ENCODE measurements around the gene PSAT1. TPM values are rescaled to one million over a fixed set of nuclear protein-coding genes. Genes with fewer than 3 reads are reported as not detected.

PSAT1 gene
- total RNA-seq, 4 donors from 2014 or later: 11.2 to 88.2 (median 13.1) TPM

- intact Hi-C loops (cut with DNase I): no loop called here
- no peaks in the 10 kb centered on the region for H3K4me1 ChIP-seq
- TF ChIP-seq CTCF (IDR thresholded peaks at IDR 0.05) (no peak), POLR2A (IDR thresholded peaks at IDR 0.05) (no peak)
- WGBS, 2 donors: 87 to 95% methylated on average over 2 of the region's 2 CpGs
- no peak for DNase-seq
- H3K27ac ChIP-seq: no peak overlapping the region
- no peak overlapping the region for H3K4me3 ChIP-seq (replicated peaks in 1 of 3)
- H3K9me3 ChIP-seq: no peaks in the 10 kb centered on the region
- no peaks in the 10 kb centered on the region for H3K27me3 ChIP-seq
- no peaks in the 10 kb centered on the region for H3K36me3 ChIP-seq
Measured at GRCh38 chr9:78326564-78326963, 29.6 kb downstream of the PSAT1 start.

GRCh38 chr9:78332381-78332780 is 35.5 kb downstream of the PSAT1 start:
- no peaks in the 10 kb centered on the region for H3K36me3 ChIP-seq
- H3K4me3 ChIP-seq (replicated peaks in 1 of 3): no peak overlapping the region
- H3K27me3 ChIP-seq: no peaks in the 10 kb centered on the region
- WGBS, 2 donors: 88 to 89% methylated on average over 3 of the region's 3 CpGs
- DNase-seq: no peak
- intact Hi-C loops (cut with DNase I): no loop called here
- H3K4me1 ChIP-seq: no peaks in the 10 kb centered on the region
- no peaks in the 10 kb centered on the region for H3K9me3 ChIP-seq
- TF ChIP-seq CTCF (IDR thresholded peaks at IDR 0.05) (no peak), POLR2A (IDR thresholded peaks at IDR 0.05) (no peak)
- H3K27ac ChIP-seq: no peak overlapping the region

- no peak overlapping the region for H3K4me3 ChIP-seq (replicated peaks in 1 of 3)
- H3K36me3 ChIP-seq: no peaks in the 10 kb centered on the region
- H3K27me3 ChIP-seq: no peaks in the 10 kb centered on the region
- no peak for TF ChIP-seq POLR2A (IDR thresholded peaks at IDR 0.05)
- no peak for TF ChIP-seq CTCF (IDR thresholded peaks at IDR 0.05)
- DNase-seq: no peak
- no peak overlapping the region for H3K27ac ChIP-seq
- 86 to 92% methylated on average over 1 of the region's 1 CpG for WGBS, 2 donors
- intact Hi-C loops (cut with DNase I): no loop called here
- H3K4me1 ChIP-seq: no peaks in the 10 kb centered on the region
- no peaks in the 10 kb centered on the region for H3K9me3 ChIP-seq
Measured at GRCh38 chr9:78348848-78349247, 51.9 kb downstream of the PSAT1 start.

GRCh38 chr9:78351816-78352215 is 54.9 kb downstream of the PSAT1 start:
- TF ChIP-seq POLR2A (IDR thresholded peaks at IDR 0.05): no peak
- no peak for TF ChIP-seq CTCF (IDR thresholded peaks at IDR 0.05)

GRCh38 chr9:78354324-78354973 is 57.5 kb downstream of the PSAT1 start:
- H3K36me3 ChIP-seq: no peaks in the 10 kb centered on the region
- H3K27me3 ChIP-seq: no peaks in the 10 kb centered on the region
- intact Hi-C loops (cut with DNase I): no loop called here
- no peak for TF ChIP-seq CTCF (IDR thresholded peaks at IDR 0.05)
- TF ChIP-seq POLR2A (IDR thresholded peaks at IDR 0.05): no peak
- DNase-seq: no peak
- H3K4me3 ChIP-seq (replicated peaks in 1 of 3): no peak overlapping the region
- no peaks in the 10 kb centered on the region for H3K9me3 ChIP-seq
- H3K27ac ChIP-seq: no peak overlapping the region
- H3K4me1 ChIP-seq: no peaks in the 10 kb centered on the region

More at GRCh38 chr9:78351816-78352215, 54.9 kb downstream of the PSAT1 start:
- intact Hi-C loops (cut with DNase I): no loop called here
- H3K27me3 ChIP-seq: no peaks in the 10 kb centered on the region
- H3K36me3 ChIP-seq: no peaks in the 10 kb centered on the region
- H3K9me3 ChIP-seq: no peaks in the 10 kb centered on the region
- H3K4me1 ChIP-seq: no peaks in the 10 kb centered on the region
- 77 to 92% methylated on average over 2 of the region's 2 CpGs for WGBS, 2 donors
- H3K27ac ChIP-seq: no peak overlapping the region
- no peak overlapping the region for H3K4me3 ChIP-seq (replicated peaks in 1 of 3)
- DNase-seq: no peak

Measured in thyroid gland (tissue), 4 donors.